HG03575 (cell line): ENCODE measurements around the gene RNF138.
"Not testable (repeated sequence)": the region's sequence is repeated elsewhere in the genome, so short reads cannot be mapped to it uniquely, and the experiment has no call there.

Source experiments
- ATAC-seq: cut with Tn5 transposase; IDR thresholded peaks from one replicate; pipeline ENCODE4 v1.9.1; 2021; ENCODE audit not compliant: unreplicated experiment, insufficient number of reproducible peaks, low FRiP score; ENCODE audit errors: extremely low read depth

The RNF138 gene

DNA sequence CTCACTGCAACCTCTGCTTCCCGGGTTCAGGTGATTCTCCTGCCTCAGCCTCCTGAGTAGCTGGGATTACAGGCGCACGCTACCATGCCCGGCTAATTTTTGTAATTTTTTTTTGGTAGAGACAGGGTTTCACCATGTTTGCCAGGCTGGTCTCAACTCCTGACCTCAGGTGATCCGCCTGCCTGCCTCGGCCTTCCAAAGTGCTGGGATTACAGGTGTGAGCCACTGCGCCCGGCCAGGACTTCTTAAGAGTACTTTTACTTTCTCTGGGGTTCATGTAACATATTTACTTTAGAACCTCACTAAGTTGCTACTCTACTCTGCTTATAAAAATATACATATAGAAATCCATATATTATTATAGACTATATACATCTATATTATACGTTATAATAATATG lies 67.0 kb downstream of the RNF138 start:
- ATAC-seq = not testable (repeated sequence)

DNA sequence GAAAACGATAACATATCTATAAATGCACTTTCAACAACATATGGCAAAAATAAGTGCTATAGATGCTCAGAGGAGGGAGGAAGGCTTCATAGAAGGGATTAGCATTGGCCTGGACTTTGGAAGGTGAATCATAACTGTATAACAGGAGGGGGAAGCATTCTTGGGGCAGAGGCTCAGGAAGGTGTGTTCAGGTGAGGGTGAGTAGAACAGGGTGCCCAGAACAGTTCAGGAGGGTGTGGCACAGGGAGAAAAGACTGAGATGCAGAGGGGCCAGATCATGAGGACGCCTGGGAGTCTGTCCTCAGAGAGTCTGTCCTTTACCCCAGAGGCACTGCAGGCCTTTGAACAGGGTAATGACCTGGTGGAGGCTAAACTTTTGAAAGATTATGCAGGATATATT lies 68.9 kb downstream of the RNF138 start:
- no peak for ATAC-seq

DNA sequence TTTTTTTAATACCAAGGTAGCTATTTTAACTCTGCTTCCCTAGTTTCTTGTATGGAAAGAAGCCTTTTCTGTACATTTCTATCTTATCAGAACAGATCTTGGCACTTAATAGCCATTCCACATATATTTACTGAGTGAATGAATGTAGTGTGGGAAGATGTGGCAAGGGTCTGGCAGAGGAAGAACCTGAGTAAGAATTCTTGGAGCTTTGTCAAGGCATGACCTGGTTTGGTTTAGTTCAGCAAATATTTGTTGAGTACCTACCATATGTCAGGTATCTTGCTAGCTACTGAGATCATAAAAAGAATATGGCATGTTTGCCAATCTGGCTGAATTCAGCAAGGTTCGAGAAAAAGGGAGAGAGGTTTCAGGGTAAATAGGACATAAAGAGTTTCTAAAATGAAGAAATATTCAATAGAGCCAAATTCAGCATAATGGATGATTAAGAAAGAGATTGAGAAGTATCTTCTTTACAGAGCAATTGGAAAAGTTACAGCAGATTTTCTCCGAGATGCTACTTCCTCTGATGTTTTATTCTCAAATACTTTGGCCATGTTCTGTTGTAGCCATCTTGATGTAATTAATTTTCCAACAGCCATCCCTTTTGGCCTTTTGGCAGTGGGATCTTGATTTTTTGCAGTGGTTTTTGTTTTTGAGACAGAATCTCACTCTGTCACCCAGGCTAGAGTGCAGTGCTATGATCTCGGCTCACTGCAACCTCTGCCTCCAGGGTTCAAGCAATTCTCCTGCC lies 76.5 kb downstream of the RNF138 start:
- ATAC-seq = no peak

DNA sequence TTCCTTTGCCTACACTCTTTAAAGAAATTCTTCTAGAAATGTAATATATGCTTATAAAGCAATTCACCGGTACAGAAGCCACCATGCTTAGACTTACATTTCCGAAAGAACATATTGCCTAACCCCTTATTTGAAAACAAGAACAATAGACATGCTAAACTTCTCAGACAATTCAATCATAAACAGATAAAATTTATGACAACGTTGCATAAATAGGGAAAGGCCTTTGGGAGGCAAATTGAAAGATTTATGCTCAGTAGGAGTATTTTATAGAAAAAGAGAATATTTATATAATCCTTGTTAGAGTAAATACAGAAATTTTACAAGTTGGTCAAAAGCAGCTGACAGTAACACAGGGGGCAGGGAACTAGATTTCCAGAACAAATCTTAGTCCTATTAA lies 82.0 kb downstream of the RNF138 start:
- no peak for ATAC-seq

GRCh38 chr18:32174719-32175118 lies 83.0 kb downstream of the RNF138 start:
- ATAC-seq = no peak

- no peak for ATAC-seq
These were observed 83.6 kb downstream of the RNF138 start for GRCh38 chr18:32175265-32175664.

DNA sequence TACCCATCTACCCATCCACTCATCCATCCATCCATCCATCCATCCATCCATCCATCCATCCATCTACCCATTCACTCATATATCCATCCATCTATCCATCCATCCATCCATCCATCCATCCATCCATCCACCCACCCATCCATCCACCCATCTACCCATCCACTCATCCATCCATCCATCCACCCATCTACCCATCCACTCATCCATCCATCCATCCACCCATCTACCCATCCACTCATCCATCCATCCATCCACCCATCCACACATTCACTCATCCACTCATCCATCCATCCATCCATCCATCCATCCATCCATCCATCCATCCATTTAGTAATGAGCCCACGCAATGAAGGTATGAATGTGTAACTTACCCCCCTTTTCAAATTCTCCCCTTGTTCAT lies 85.1 kb downstream of the RNF138 start:
- ATAC-seq = not testable (repeated sequence)

DNA sequence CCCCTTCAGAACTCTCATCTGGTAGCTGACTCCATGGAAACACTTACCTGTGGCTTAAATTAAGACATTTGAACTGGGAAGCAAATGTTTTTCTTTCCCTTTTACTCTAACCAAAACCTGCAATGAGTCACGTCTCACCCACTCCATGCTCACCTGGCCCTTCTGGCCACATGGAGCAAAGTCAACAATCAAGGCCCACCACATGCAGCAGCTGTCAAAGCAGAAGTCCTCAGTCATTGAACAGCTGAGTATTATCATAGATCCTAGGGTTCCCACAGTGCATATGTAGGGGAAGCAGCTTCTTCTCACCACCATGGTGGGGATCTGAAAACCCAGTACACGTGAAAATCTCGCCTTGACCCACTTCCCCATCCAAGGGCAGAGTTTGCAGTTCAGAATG lies 85.9 kb downstream of the RNF138 start:
- no peak for ATAC-seq
